Gastroesophageal sphincter (tissue), 3 donors: Measurements from ENCODE around the gene PPP2R3B.

ENCODE experiments used
- CTCF ChIP-seq, 4 experiments: fragments of 200-600 bp in 2 of 4; fragments of 450-650 bp in 2 of 4; sonication (generic) in 1 of 4; IDR thresholded peaks; one replicate each; pipeline ENCODE4 v1.5.1; 2017 to 2019; ENCODE audit warnings: antibody characterized with exemption in 4 of 4, mild to moderate bottlenecking in 2 of 4, moderate library complexity in 2 of 4
- EP300 ChIP-seq: sonication (generic); formaldehyde crosslinking; IDR thresholded peaks from one replicate; pipeline ENCODE4 v1.6.1; 2017; ENCODE audit warnings: antibody characterized with exemption, mild to moderate bottlenecking
- POLR2A ChIP-seq, 2 donors: fragments of 450-650 bp; IDR thresholded peaks; one replicate each; pipeline ENCODE4 v1.6.1; 2017; ENCODE audit warnings: antibody characterized with exemption in 2 of 2, mild to moderate bottlenecking in 2 of 2, moderate library complexity in 1 of 2

GRCh38 chrX:349196-349595, 37.5 kb downstream of the PPP2R3B start:
- no peak for TF ChIP-seq CTCF (IDR thresholded peaks at IDR 0.05)
- no peak for TF ChIP-seq EP300
- no peak for TF ChIP-seq POLR2A (IDR thresholded peaks at IDR 0.05)
